Thyroid gland (tissue), 4 donors: ENCODE results near the gene DLGAP1. TPM values are rescaled to one million over a fixed set of nuclear protein-coding genes. Genes with fewer than 3 reads are reported as not detected.

Experiments used
- DNase-seq, 2 donors: peaks; one replicate each; pipeline ENCODE4 v3.0.0-alpha.2; 2019
- H3K27ac ChIP-seq, 3 donors: fragments of 200-600 bp; sonication (generic); 1 replicate in 2 of 3; 2 replicates in 1 of 3; pipeline ENCODE4 v1.5.1; 2016 to 2019; ENCODE audit warnings: mild to moderate bottlenecking in 1 of 3, moderate library complexity in 1 of 3
- H3K27me3 ChIP-seq: fragments of 200-600 bp; sonication (generic); one replicate; pipeline ENCODE4 v1.5.1; 2019
- H3K36me3 ChIP-seq, 2 donors: fragments of 200-600 bp; sonication (generic); one replicate each; pipeline ENCODE4 v1.5.1; 2016 to 2019
- H3K4me1 ChIP-seq, 2 donors: fragments of 200-600 bp; sonication (generic); one replicate each; pipeline ENCODE4 v1.5.1; 2017 to 2019
- H3K4me3 ChIP-seq, 3 donors: fragments of 200-600 bp; sonication (generic); replicated peaks in 1 of 3; 1 replicate in 2 of 3; 2 replicates in 1 of 3; pipeline ENCODE4 v1.5.1; 2016; ENCODE audit warnings: mild to moderate bottlenecking in 1 of 3
- H3K9me3 ChIP-seq: fragments of 200-600 bp; sonication (generic); one replicate; pipeline ENCODE4 v1.5.1; 2017
- POLR2A ChIP-seq, 2 donors: fragments of 450-650 bp; IDR thresholded peaks; one replicate each; pipeline ENCODE4 v1.6.1; 2017; ENCODE audit warnings: antibody characterized with exemption in 2 of 2, mild to moderate bottlenecking in 2 of 2, moderate library complexity in 1 of 2
- WGBS, 2 donors: methylation state at CpG; one replicate each; pipeline ENCODE4 v1.1.5; 2017; 5-methylcytosine and 5-hydroxymethylcytosine counted together
- intact Hi-C: fragments of 100-400 bp; cut with DNase I; formaldehyde crosslinking; loops from one replicate; pipeline ENCODE4 v1.15.1; 2023
- total RNA-seq, 4 donors: library from RNA; depleted of rRNA; stranded (reverse); fragments of >200 nt; gene quantifications; one replicate each; pipeline ENCODE4 v1.2.3, GENCODE V29; 2016
- TF ChIP-seq, protein P1 (sequence below), 6 experiments: fragments of 200-600 bp in 3 of 6; fragments of 450-650 bp in 3 of 6; sonication (generic) in 3 of 6; IDR thresholded peaks; one replicate each; pipeline ENCODE4 v1.5.1; 2016 to 2019; ENCODE audit warnings: antibody characterized with exemption in 6 of 6, mild to moderate bottlenecking in 2 of 6, inconsistent platforms in 1 of 6, moderate library complexity in 1 of 6

DLGAP1 gene
- total RNA-seq, 4 donors from 2014 or later: 0.25 to 2.7 (median 0.77) TPM

DNA sequence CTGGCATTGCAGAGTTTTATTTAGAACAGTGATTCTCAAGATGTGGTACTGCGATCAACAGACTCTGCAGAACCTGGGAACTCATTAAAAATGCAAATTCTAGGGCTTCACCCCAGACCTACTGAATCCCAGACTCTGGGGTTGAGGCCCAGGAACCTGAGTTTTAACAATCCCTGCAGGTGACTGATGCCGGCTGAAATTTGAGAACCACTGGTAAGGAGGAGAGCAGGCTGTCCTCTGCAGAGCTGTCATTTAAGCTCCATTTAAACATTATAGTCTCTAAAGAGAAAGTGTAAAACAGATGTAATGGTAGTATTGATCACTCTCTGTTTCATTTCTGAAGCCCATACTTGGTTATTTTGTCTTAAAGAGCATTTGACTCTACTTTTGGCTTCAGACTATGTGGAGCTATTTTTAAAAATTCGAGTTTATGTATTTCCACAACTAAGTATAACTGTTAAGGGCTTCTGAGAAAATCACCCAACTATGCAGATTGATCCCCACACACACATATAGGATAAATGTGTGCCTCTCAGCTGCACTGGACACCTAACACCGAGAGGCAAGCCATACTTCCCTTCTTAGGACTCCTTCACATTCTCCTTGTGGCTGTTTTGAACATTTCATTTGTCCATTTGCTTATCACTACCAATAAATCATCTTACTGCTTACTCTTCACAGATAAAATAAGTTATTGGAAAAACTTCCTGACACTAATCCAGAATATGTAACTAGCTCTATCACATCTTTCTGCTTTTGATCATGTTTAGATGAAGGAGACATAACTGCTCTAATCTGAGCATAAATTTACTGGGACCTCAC, 487.5 kb downstream of the DLGAP1 start:
- intact Hi-C loops: no loop called here
- H3K36me3 ChIP-seq: no peaks in the 10 kb centered on the region
- no peak for TF ChIP-seq POLR2A (IDR thresholded peaks at IDR 0.05)
- TF ChIP-seq, protein P1, sequence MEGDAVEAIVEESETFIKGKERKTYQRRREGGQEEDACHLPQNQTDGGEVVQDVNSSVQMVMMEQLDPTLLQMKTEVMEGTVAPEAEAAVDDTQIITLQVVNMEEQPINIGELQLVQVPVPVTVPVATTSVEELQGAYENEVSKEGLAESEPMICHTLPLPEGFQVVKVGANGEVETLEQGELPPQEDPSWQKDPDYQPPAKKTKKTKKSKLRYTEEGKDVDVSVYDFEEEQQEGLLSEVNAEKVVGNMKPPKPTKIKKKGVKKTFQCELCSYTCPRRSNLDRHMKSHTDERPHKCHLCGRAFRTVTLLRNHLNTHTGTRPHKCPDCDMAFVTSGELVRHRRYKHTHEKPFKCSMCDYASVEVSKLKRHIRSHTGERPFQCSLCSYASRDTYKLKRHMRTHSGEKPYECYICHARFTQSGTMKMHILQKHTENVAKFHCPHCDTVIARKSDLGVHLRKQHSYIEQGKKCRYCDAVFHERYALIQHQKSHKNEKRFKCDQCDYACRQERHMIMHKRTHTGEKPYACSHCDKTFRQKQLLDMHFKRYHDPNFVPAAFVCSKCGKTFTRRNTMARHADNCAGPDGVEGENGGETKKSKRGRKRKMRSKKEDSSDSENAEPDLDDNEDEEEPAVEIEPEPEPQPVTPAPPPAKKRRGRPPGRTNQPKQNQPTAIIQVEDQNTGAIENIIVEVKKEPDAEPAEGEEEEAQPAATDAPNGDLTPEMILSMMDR (IDR thresholded peaks at IDR 0.05): no peak
- H3K4me3 ChIP-seq: no peak overlapping the region
- no peak overlapping the region for H3K27ac ChIP-seq
- 61 to 63% methylated on average over 4 of the region's 4 CpGs for whole genome bisulfite sequencing, 2 donors
- DNase-seq: no peak
- no peaks in the 10 kb centered on the region for H3K27me3 ChIP-seq
- no peaks in the 10 kb centered on the region for H3K4me1 ChIP-seq
- H3K9me3 ChIP-seq: no peaks in the 10 kb centered on the region

DNA sequence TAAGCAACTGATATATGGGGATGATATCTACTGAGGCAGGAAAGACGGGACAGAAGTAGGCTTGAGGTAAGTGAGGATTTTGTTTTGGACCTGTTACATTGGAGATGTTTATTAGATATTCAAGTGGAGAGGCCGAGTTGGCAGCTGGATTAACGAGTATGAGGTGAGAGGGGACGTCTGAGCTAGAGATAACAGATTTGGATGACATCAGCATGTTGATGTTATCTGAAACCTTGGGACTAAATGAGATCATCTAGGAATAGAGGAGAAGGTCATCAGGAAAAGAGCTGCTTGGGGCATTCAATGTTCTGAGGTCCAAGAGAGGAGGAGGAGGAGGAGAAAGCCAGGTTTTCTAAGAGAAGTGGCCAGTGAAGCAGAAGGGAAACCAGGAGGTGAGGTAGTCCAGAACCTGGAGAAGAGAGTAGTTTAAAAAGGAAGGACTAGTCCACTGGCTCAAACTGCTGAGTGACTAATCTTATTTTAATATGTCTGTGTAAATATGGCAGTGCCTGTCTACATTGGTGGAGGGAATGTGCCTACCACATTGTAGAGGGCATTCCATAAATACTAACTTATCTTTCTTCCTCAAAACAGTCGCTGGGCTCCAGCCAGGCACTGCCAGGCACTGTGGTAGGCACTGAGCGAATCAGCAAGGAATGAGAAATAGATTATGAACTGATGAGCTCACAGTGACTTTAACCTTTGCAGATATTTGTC, 488.3 kb downstream of the DLGAP1 start:
- TF ChIP-seq POLR2A (IDR thresholded peaks at IDR 0.05): no peak
- TF ChIP-seq, protein P1 (IDR thresholded peaks at IDR 0.05): no peak
- Histone ChIP-seq H3K36me3 (no peaks in the 10 kb centered on the region), H3K9me3 (no peaks in the 10 kb centered on the region), H3K27ac (no peak overlapping the region), H3K27me3 (no peaks in the 10 kb centered on the region), H3K4me3 (no peak overlapping the region), H3K4me1 (no peaks in the 10 kb centered on the region)
- DNase-seq: no peak
- WGBS, 2 donors: 68% methylated on average over 6 of the region's 6 CpGs
- intact Hi-C loops: no loop called here

DNA sequence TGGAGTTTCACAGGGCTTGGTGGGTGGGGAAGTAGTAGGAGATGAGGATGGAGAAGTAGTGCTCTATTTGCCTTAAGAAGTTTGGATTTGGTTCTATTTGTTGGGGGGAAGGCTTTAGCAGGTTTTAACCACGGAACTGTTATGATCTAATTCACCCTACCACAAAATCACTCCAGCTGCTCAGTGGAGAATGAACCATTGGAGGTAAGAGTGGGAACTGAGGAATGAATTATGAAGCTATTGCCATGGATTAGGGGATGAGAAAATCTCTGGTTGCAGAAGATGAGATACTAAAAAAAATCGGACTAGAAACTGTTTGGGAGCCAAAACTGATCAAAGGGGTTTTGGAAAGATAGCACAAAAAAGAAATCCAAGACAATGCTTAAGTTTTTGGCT, 488.9 kb downstream of the DLGAP1 start:
- intact Hi-C loops: no loop called here
- Histone ChIP-seq H3K27ac (no peak overlapping the region), H3K4me3 (no peak overlapping the region), H3K36me3 (no peaks in the 10 kb centered on the region), H3K27me3 (no peaks in the 10 kb centered on the region), H3K4me1 (no peaks in the 10 kb centered on the region), H3K9me3 (no peaks in the 10 kb centered on the region)
- no peak for DNase-seq
- TF ChIP-seq, protein P1 (IDR thresholded peaks at IDR 0.05): no peak
- no peak for TF ChIP-seq POLR2A (IDR thresholded peaks at IDR 0.05)
- 87% methylated on average over 2 of the region's 2 CpGs for WGBS, 2 donors

DNA sequence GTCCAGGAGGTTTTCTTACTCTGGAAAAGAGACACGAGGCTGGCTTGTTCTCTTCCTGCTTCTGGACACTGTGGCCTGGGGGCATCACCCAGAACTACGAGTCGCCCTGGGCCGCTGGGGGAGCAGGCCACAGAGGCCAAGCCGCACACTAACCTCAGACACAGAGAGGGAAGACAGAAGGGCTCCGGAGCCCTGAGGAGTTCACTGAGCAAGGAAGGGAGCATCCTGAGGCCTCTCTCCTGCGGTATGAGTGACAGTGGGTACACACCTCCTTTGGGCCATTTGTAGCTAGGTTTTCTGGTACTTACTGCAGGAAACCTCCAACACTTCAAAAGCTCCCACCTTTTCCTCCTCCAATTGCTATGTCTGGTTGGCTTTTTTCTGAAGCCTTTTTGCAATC, 494.1 kb downstream of the DLGAP1 start:
- H3K4me1 ChIP-seq: no peaks in the 10 kb centered on the region
- H3K4me3 ChIP-seq: no peak overlapping the region
- DNase-seq: no peak
- intact Hi-C loops: no loop called here
- no peaks in the 10 kb centered on the region for H3K27me3 ChIP-seq
- no peak overlapping the region for H3K27ac ChIP-seq
- no peak for TF ChIP-seq POLR2A (IDR thresholded peaks at IDR 0.05)
- TF ChIP-seq, protein P1 (IDR thresholded peaks at IDR 0.05): no peak
- WGBS, 2 donors: 93% methylated on average over 7 of the region's 7 CpGs
- no peaks in the 10 kb centered on the region for H3K9me3 ChIP-seq
- H3K36me3 ChIP-seq: no peaks in the 10 kb centered on the region

DNA sequence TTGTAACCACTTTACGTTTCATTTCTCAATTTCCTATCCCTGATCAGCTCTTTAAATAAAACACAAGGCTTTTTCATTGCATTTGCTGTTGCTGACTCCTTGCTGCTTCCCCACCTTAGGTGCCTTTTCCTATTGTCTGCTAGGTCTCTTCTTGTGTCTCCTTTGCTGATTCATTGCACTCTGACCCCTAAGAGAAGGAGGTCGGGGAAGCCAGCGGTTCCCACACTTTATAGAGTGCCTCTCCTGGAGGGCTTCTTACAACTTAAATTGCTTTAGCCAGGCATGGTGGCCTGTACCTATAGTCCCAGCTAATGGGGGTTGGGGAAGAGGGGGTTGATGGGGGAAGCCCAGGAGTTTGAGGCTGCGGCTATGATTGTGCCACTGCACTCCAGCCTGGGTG, 495.0 kb downstream of the DLGAP1 start:
- Histone ChIP-seq H3K27ac (no peak overlapping the region), H3K4me3 (no peak overlapping the region), H3K27me3 (no peaks in the 10 kb centered on the region), H3K36me3 (no peaks in the 10 kb centered on the region), H3K9me3 (no peaks in the 10 kb centered on the region), H3K4me1 (no peaks in the 10 kb centered on the region)
- TF ChIP-seq, protein P1 (IDR thresholded peaks at IDR 0.05): no peak
- TF ChIP-seq POLR2A (IDR thresholded peaks at IDR 0.05): no peak
- intact Hi-C loops: no loop called here
- WGBS, 2 donors: 73 to 76% methylated on average over 4 of the region's 4 CpGs
- no peak for DNase-seq
